HG02852 (cell line): ENCODE data around the gene ADRB1.

Experiments used
- ATAC-seq: cut with Tn5 transposase; IDR thresholded peaks from one replicate; pipeline ENCODE4 v1.9.1; 2021; ENCODE audit warnings: mild to moderate bottlenecking, moderate library complexity; ENCODE audit not compliant: unreplicated experiment

Gene ADRB1

GRCh38 chr10:114051714-114052113 lies 8.0 kb downstream of the ADRB1 start:
- no peak for ATAC-seq

DNA sequence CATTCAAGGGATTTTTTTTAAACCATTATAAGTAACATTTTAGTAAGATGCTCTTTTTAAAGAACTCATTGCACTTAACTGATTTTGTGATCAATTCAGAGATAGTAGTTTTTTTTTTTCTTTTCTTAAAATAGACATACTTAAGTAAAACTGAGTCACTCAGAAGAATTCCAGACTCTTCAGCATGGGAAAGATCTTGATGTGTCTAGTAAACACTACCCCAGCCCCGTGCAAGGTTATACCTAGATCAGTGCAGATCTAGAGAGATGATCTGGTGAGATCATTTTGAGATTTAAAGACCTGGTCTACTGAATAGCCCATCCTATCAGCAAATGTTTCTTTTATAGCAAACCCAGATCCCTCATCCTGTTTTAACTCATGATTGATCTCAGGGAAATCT lies 8.6 kb downstream of the ADRB1 start:
- ATAC-seq, result no peak

DNA sequence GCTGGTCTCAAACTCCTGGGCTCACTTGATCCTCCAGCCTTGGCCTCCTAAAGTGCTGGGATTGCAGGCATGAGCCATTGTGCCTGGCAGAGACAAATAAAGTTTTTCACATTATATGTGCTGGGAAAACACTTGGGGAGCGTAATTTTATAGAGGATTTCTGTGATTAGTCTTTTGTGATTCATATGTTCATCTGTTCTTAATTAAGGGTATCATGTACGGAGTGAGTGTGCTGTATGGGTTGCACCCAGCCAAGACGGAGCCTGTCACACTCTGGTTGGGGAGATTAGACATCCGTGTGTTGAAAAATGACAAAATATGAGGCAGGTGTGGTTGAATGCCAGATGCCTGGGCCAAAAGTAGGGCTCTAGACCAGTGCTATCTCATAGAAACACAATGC lies 10.3 kb downstream of the ADRB1 start:
- ATAC-seq, result no peak

DNA sequence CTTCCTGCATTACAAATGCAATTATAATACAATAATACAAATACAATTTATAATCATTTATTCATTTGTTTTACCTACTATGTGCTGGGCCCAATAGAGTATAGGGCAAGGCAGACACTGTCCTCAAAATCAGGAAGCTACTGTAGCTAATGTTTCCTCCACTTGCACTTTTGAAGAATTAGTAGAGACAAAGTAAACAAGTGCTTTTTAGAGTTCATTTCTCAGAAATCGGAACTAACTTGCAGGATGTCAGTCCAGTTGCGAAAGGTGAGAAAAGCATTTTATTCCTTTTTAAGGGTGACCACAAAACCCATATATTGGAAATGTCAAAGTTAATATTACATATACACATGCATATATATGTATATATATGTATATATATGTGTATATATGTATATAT lies 14.2 kb downstream of the ADRB1 start:
- no peak for ATAC-seq

GRCh38 chr10:114058297-114058696 lies 14.6 kb downstream of the ADRB1 start:
- ATAC-seq, result no peak

DNA sequence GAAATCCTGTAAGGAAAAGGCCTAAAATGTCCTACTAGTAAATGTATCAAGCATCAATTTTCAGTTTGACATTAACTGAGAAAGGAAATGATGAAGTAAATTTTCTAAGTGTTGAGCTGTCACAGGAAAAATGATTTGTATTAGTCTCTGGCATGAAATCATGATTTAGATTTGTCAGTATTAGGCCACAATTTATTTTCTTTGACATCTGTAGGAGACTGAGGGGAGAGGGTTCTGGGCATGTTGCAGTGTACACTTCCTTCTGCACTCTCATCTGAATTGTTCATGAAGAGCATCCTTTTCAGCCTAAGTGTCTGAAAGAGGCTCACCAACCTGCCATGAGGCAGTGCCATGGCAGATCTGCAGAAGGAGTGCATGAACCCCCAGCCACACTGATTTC lies 15.9 kb downstream of the ADRB1 start:
- ATAC-seq, result no peak

- no peak for ATAC-seq
Observed at GRCh38 chr10:114060456-114060855, 16.8 kb downstream of the ADRB1 start.

DNA sequence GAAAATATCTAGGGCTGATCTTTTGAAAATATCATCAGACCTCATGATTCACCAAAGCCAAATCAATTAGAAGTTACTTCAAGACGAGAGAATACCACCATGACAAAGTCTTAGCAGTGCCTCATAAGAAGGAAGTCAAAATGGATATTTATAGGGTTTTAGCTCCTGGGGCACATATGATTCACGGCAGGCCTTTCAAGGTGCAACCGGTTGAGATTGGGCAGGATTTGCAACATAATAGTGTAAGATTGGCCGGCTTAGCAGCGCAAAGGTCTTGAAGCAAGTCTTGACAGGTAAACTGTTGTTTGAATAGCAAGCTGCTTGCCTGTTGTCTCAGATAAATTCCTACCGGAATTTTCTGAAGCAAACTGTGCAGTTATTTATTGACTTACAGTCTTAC lies 17.5 kb downstream of the ADRB1 start:
- ATAC-seq, result no peak

GRCh38 chr10:114061789-114062188 lies 18.1 kb downstream of the ADRB1 start:
- no peak for ATAC-seq

GRCh38 chr10:114064151-114065048 lies 20.7 kb downstream of the ADRB1 start:
- ATAC-seq, result no peak

DNA sequence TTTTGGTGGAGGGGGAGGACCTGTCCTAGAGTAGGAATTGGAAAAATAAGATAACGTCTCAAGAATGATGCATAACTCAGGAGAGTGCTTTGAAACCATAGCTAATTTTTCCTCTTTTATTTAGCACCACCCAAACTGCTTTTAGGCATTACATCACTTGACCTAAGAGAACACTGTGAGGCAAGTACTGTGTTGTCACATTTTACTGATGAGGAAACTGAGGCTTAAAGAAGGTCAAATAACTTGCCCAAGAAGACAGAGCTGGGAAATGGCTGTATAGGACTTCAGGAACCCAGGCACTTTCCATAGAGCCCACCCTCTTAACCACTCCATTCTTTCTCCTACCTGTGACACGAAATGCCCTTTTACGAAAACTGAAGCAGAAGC lies 21.4 kb downstream of the ADRB1 start:
- no peak for ATAC-seq

- no peak for ATAC-seq
Observed at GRCh38 chr10:114068054-114068707, 24.5 kb downstream of the ADRB1 start.

DNA sequence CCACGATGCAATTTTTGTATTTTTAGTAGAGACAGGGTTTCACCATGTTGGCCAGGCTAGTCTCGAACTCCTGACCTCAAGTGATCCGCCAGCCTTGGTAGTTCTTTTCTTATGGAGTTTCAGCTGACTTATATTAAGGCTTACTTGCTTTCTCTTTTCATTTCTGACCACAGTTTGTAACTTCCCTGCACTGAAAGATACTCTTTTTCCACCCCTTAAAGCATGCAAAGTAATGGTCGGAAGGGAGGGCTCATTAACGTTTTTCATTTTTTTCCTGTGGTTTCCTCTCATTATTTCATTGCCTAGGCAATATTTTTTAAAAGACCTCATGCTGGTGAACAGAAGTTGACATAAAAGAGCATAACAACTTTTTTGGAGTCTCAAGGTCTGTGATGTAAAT lies 27.0 kb downstream of the ADRB1 start:
- no peak for ATAC-seq

DNA sequence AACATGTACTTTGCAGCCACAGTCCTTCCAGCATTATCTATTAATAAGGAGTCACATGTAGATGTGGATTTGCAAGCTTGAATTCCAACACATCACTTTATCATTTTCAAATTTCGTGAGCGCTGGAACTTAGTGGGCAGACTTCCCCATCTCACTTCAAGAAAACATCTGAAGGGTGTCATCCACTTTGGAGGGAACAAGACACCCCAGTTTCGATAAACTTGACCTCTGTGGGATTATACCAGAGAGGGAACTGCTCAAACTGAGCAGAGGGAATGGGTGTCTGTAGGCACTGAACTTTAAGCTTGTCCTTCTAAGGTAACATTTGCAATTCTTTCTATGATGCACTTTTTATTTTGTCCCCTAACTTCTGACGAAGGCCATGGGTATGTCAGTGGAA lies 27.5 kb downstream of the ADRB1 start:
- no peak for ATAC-seq

- peak; percentile 52 for ATAC-seq
Observed at GRCh38 chr10:114073395-114074186, 29.9 kb downstream of the ADRB1 start.

DNA sequence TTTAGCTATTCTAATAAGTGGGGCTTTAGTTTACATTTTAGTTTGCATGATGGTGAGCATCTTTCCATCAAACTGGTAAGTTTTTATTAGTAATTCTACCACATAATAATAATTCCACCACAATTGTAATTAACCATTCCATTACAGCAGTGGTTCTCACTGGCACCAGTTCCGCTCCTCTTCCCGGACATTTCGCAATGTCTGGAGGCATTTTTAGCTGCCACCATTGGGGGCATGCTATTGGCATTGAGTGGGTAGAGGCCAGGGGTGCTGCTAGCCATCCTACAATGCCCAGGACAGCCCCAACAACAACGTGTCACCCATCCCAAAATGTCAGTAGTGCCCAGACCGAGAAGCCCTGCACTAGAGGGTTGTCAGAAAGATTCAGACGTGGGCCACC lies 31.4 kb downstream of the ADRB1 start:
- ATAC-seq, result no peak

DNA sequence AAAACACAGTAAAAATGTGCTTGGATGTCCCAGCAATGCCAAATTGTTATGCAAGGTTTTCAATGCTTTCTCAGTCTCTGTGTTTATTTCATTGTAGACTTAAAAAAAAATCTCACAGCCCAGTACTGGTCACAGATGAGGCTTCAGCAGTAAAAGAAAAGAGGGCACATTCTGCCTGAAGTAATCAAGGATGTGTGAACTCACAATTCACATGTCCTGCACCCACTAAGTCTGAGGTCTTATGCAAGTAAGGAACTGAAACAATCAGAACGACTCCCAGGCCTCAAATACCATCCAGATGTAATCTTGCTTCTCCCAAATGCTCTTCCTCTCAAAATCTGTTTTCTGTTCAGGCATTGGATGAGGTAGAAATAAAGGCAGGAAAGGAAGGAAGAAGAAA lies 33.7 kb downstream of the ADRB1 start:
- ATAC-seq, result no peak

DNA sequence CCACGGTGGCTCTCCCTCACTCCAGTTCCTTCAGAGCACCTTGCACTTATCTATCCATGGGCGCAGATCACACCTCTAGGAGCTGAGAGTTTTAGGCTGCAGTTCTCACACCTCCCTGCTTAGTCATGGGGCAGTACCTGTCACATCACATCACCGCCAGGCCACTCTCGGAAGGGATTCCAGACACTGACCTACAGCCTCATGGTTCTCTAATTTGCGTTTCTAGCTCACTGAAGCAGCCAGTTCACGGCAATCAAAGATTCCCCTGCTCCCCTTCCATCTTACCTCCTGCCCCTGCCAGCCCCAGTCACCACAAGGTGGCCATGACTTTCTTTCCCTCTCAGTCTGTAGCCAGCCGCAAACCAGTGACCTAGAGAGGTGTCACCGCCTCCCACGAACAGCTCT lies 34.2 kb downstream of the ADRB1 start:
- ATAC-seq, result no peak

DNA sequence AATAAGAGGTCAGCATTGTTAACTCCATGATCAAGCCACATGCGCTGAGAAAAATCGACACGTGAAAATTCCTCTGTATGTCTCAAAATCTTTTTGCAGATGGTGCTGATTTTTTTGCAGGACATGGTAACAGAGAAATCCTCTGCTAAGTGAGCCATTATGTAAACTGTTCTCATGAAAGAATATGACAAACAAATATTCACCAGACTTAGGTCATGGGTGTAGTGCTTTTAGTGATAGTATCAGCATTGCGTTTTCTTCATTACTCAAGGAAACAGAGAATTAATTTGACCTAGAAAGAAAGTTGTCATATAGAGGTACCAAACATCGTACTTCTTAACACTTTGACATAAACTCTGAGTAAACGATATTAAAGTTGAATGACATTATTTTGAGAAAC lies 34.7 kb downstream of the ADRB1 start:
- ATAC-seq, result no peak

DNA sequence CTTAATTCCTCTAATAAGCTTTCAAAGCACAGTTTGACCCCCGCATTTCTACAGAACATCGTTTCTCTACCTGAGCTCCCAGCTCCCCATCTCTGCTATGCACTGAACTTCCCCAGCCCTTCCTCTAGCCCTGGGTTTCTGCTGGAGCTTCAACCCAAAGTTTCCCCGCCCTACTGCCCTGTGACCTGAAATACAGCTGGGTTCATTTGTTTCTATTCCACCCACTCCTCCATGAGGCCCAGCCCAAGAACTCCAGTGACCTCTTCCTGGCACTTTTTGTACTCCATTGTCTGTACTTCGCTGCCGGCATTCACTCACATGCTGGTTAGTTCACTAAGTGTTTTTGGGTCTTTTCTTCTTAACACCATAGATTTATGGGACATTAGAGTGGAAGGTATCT lies 35.8 kb downstream of the ADRB1 start:
- no peak for ATAC-seq

GRCh38 chr10:114081911-114082583 lies 38.4 kb downstream of the ADRB1 start:
- no peak for ATAC-seq
